Astrocyte (in vitro differentiated cells and primary cell): ENCODE results near the gene PPP4R4. TPM values are rescaled to one million over a fixed set of nuclear protein-coding genes. Genes with fewer than 3 reads are reported as not detected.
"Not testable (repeated sequence)": the region's sequence is repeated elsewhere in the genome, so short reads cannot be mapped to it uniquely, and the experiment has no call there.

Source experiments
- DNase-seq: peaks from one replicate; pipeline ENCODE4 v3.0.0-alpha.2; 2010; ENCODE audit warnings: low read depth
- FAIRE-seq: peaks from 2 replicates; lab custom pipeline; 2011; peaks lifted over from hg19 to GRCh38; lab: Jason Lieb, UNC
- H2AFZ ChIP-seq: 2 replicates; pipeline ENCODE4 v1.6.0; 2012; ENCODE audit warnings: low read depth, low read length, inconsistent platforms
- H3K27ac ChIP-seq: 2 replicates; pipeline ENCODE4 v1.5.1; 2011; ENCODE audit warnings: low read depth, low read length, inconsistent platforms
- H3K27me3 ChIP-seq: 2 replicates; pipeline ENCODE4 v1.6.0; 2011; ENCODE audit warnings: low read length, inconsistent platforms; ENCODE audit not compliant: insufficient read depth
- H3K36me3 ChIP-seq: 2 replicates; pipeline ENCODE4 v1.5.1; 2011; ENCODE audit warnings: low read length, inconsistent platforms; ENCODE audit not compliant: insufficient read depth
- H3K4me1 ChIP-seq: 2 replicates; pipeline ENCODE4 v1.5.1; 2011; ENCODE audit warnings: low read length, inconsistent platforms; ENCODE audit not compliant: insufficient read depth
- H3K4me2 ChIP-seq: 2 replicates; pipeline ENCODE4 v1.6.0; 2012; ENCODE audit warnings: low read length, inconsistent platforms
- H3K4me3 ChIP-seq: 2 replicates; pipeline ENCODE4 v1.5.1; 2011; ENCODE audit warnings: low read depth, mild to moderate bottlenecking, low read length, inconsistent platforms; ENCODE audit not compliant: insufficient read depth
- H3K79me2 ChIP-seq: 2 replicates; pipeline ENCODE4 v1.6.0; 2012; ENCODE audit warnings: mild to moderate bottlenecking, low read length, inconsistent platforms; ENCODE audit not compliant: insufficient read depth
- H3K9ac ChIP-seq: 2 replicates; pipeline ENCODE4 v1.6.0; 2012; ENCODE audit warnings: mild to moderate bottlenecking, low read length, inconsistent platforms
- H3K9me3 ChIP-seq: 2 replicates; pipeline ENCODE4 v1.5.1; 2012; ENCODE audit warnings: low read depth, mild to moderate bottlenecking, low read length, inconsistent platforms; ENCODE audit not compliant: insufficient read depth
- H4K20me1 ChIP-seq: 2 replicates; pipeline ENCODE4 v1.6.0; 2012; ENCODE audit warnings: low read length, inconsistent platforms; ENCODE audit not compliant: insufficient read depth
- H3K27ac Mint-ChIP-seq: one replicate; pipeline ENCODE4 v1.8.0; 2021; ENCODE audit warnings: mild to moderate bottlenecking, mixed read lengths; ENCODE audit not compliant: unreplicated experiment
- H3K27me3 Mint-ChIP-seq: one replicate; pipeline ENCODE4 v1.8.0; 2021; ENCODE audit warnings: low read depth, mixed read lengths; ENCODE audit not compliant: unreplicated experiment
- H3K36me3 Mint-ChIP-seq: one replicate; pipeline ENCODE4 v1.8.0; 2021; ENCODE audit warnings: low read depth, mixed read lengths; ENCODE audit not compliant: unreplicated experiment
- H3K4me1 Mint-ChIP-seq: one replicate; pipeline ENCODE4 v1.8.0; 2021; ENCODE audit warnings: low read depth, mixed read lengths; ENCODE audit not compliant: unreplicated experiment
- H3K4me3 Mint-ChIP-seq: one replicate; pipeline ENCODE4 v1.8.0; 2021; ENCODE audit warnings: mild to moderate bottlenecking, moderate library complexity, mixed read lengths; ENCODE audit not compliant: unreplicated experiment
- H3K9me3 Mint-ChIP-seq: one replicate; pipeline ENCODE4 v1.8.0; 2021; ENCODE audit warnings: mild to moderate bottlenecking, mixed read lengths; ENCODE audit not compliant: unreplicated experiment
- EZH2 ChIP-seq: IDR thresholded peaks from 2 replicates; pipeline ENCODE4 v1.6.1; 2012; ENCODE audit warnings: mild to moderate bottlenecking, low read length, inconsistent platforms; ENCODE audit not compliant: insufficient read depth
- total RNA-seq: library from RNA; stranded (reverse); gene quantifications from 2 replicates; pipeline ENCODE4 v1.2.1, GENCODE V29; 2021
- TF ChIP-seq, protein P1 (sequence below): IDR thresholded peaks from 2 replicates; pipeline ENCODE4 v1.5.1; 2011; ENCODE audit warnings: low read depth, mild to moderate bottlenecking, inconsistent platforms, low read length, moderate library complexity; ENCODE audit not compliant: insufficient read depth

PPP4R4 gene
- total RNA-seq, 1 donor from 2014 or later: 6.0 TPM

DNA sequence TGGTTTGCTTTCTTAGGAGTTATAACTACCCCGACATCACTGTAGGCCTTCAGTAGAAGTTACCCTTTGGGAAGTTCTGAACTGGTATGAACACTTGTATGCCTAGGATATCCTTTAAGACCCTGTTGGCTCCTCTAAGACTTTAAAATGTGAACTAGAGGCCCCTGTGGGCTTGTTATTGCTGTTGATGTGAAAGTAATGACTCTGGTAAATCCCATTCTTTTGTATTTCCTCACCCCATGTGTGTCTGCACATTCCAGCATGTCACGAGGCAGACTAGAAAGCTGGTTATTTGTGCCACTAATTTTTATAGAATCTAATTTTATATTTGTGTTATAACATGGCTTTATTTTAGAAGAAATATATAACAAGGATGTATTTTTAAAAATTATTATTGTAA, 70.1 kb downstream of the PPP4R4 start:
- H3K27ac ChIP-seq: no peak overlapping the region
- FAIRE-seq: no peak
- no peaks in the 10 kb centered on the region for H3K27me3 ChIP-seq
- H3K36me3 ChIP-seq: no peaks in the 10 kb centered on the region
- H3K4me2 ChIP-seq: no peak overlapping the region
- no peak for DNase-seq
- no peak overlapping the region for H2AFZ ChIP-seq
- Mint-ChIP-seq H3K27ac (no peak overlapping the region), H3K4me3 (no peak overlapping the region), H3K9me3 (no peaks in the 10 kb centered on the region), H3K4me1 (no peaks in the 10 kb centered on the region), H3K27me3 (no peaks in the 10 kb centered on the region), H3K36me3 (peaks cover 6% of the 10 kb centered on the region)
- TF ChIP-seq EZH2: no peak
- TF ChIP-seq, protein P1, sequence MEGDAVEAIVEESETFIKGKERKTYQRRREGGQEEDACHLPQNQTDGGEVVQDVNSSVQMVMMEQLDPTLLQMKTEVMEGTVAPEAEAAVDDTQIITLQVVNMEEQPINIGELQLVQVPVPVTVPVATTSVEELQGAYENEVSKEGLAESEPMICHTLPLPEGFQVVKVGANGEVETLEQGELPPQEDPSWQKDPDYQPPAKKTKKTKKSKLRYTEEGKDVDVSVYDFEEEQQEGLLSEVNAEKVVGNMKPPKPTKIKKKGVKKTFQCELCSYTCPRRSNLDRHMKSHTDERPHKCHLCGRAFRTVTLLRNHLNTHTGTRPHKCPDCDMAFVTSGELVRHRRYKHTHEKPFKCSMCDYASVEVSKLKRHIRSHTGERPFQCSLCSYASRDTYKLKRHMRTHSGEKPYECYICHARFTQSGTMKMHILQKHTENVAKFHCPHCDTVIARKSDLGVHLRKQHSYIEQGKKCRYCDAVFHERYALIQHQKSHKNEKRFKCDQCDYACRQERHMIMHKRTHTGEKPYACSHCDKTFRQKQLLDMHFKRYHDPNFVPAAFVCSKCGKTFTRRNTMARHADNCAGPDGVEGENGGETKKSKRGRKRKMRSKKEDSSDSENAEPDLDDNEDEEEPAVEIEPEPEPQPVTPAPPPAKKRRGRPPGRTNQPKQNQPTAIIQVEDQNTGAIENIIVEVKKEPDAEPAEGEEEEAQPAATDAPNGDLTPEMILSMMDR: no peak
- no peaks in the 10 kb centered on the region for H3K4me1 ChIP-seq
- no peaks in the 10 kb centered on the region for H3K9me3 ChIP-seq
- H3K9ac ChIP-seq: no peak overlapping the region
- H3K4me3 ChIP-seq: no peak overlapping the region
- H4K20me1 ChIP-seq: no peaks in the 10 kb centered on the region
- H3K79me2 ChIP-seq: no peaks in the 10 kb centered on the region

DNA sequence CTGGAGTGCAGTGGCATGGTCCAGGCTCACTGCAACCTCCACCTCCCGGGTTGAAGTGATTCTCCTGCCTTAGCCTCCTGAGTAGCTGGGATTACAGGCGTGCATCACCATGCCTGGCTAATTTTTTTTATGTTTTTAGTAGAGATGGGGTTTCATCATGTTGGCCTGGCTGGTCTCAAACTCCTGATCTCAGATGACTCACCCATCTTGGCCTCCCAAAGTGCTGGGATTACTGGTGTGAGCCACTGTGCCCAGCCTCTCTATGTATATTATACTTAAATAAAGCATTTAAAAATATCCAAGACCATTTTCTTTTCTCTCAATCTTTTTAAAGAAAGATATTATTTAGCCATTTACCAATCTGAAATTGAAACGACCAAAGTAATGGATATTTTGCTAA, 90.1 kb downstream of the PPP4R4 start:
- DNase-seq, H3K9me3 ChIP-seq, H3K4me3 Mint-ChIP-seq, H4K20me1 ChIP-seq, H3K4me1 ChIP-seq, H3K4me3 ChIP-seq, H3K4me2 ChIP-seq, FAIRE-seq, H3K79me2 ChIP-seq, H3K9me3 Mint-ChIP-seq, H3K9ac ChIP-seq, H3K4me1 Mint-ChIP-seq, H2AFZ ChIP-seq, H3K36me3 ChIP-seq, H3K27me3 ChIP-seq, H3K27ac Mint-ChIP-seq, H3K27me3 Mint-ChIP-seq, H3K27ac ChIP-seq: not testable (repeated sequence)
- H3K36me3 Mint-ChIP-seq: peaks cover 13% of the 10 kb centered on the region

DNA sequence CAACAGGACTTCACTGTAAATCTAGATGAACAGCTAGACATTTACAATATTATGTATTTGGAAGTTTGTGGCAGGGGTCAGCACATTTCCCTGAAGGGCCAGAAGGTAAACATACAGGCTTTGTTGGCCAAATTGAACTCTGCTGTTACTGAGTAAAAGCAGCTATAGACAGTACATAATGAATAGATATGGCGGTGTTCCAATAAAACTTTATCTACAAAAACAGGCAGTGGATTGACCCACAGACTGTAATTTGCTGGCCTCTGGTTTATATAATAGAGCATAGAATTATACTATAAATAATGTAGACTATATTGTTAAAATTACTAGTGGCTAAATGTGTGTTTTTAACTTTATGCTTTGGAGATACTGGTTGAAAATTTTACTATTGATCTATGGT, 93.2 kb downstream of the PPP4R4 start:
- FAIRE-seq (no peak), DNase-seq (no peak)
- H3K9me3 Mint-ChIP-seq: peaks cover 2% of the 10 kb centered on the region
- Histone ChIP-seq H3K79me2 (no peaks in the 10 kb centered on the region), H3K4me1 (no peaks in the 10 kb centered on the region), H3K4me3 (no peak overlapping the region), H3K4me2 (no peak overlapping the region), H4K20me1 (no peaks in the 10 kb centered on the region), H3K9me3 (no peaks in the 10 kb centered on the region), H3K9ac (no peak overlapping the region), H2AFZ (no peak overlapping the region), H3K27me3 (no peaks in the 10 kb centered on the region), H3K27ac (no peak overlapping the region), H3K36me3 (no peaks in the 10 kb centered on the region)
- no peak overlapping the region for H3K4me3 Mint-ChIP-seq
- H3K4me1 Mint-ChIP-seq: peaks cover 3% of the 10 kb centered on the region
- H3K27ac Mint-ChIP-seq: no peak overlapping the region
- H3K36me3 Mint-ChIP-seq: peaks cover 7% of the 10 kb centered on the region
- H3K27me3 Mint-ChIP-seq: no peaks in the 10 kb centered on the region
- no peak for TF ChIP-seq EZH2
- TF ChIP-seq, protein P1: no peak

- not testable (repeated sequence) for H3K79me2 ChIP-seq, H2AFZ ChIP-seq, H3K9ac ChIP-seq, H4K20me1 ChIP-seq, FAIRE-seq, H3K4me2 ChIP-seq, H3K9me3 Mint-ChIP-seq, H3K4me3 Mint-ChIP-seq, H3K4me3 ChIP-seq, H3K27me3 ChIP-seq, H3K27ac Mint-ChIP-seq, DNase-seq, H3K4me1 Mint-ChIP-seq, H3K36me3 Mint-ChIP-seq, H3K36me3 ChIP-seq, H3K27me3 Mint-ChIP-seq, H3K4me1 ChIP-seq, H3K9me3 ChIP-seq, H3K27ac ChIP-seq
Observed at GRCh38 chr14:94268582-94268981, 94.5 kb downstream of the PPP4R4 start.
